ENCODE measurements around the gene FHIT.
"Not testable (repeated sequence)": the region's sequence is repeated elsewhere in the genome, so short reads cannot be mapped to it uniquely, and the experiment has no call there.

The FHIT gene

DNA sequence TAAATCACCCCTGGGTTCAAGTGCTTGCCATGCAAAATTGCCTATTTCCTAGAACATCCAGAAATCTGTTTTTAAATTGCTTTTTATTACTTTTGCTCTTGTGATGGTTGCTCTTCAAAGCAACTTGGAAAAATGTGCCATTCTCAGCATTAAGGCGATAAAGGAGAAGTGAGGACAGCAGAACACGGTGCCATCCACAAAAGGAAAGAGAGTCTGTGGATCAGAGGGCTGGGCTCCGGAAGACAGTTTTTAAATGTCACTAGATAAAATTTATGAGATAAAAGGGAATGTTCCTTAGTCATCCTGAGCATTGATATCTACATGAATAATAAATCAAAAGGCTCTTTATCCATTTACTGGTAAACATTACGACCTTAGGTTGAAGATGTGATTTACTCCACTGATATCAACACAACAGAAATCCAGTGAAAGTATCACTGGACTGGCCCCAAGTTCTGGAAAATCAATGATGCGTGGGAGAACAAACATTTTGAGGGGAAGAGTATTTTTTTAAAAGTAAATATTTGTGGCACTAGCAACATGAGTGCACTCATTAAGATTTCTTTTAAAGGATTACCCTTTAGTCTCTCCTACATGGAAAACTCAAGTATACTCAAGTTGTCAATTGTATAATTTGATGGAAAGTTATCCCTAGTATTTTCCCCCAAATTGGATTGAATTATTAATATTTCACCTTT is 554.7 kb downstream of the FHIT start:
- DNase-seq: no peak

DNA sequence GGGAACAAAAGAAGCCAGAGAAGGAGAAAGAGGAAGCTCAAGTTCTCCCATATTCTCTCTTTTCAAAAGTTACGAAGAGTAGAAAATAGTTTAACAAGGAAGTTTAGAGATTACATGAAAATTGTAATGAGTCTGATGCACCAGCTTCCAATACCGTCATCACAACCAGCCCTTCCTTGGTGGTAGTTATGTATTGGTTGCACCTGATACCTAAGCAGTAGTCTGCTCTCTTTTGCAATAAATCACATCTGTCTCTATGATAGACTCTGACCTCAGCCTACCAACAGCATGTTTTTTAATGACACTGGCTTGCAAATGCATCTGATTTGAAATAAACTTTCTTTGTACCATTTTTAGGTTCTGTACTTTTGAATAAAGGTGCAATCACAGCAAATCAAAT is 575.8 kb downstream of the FHIT start:
- DNase-seq: no peak

DNA sequence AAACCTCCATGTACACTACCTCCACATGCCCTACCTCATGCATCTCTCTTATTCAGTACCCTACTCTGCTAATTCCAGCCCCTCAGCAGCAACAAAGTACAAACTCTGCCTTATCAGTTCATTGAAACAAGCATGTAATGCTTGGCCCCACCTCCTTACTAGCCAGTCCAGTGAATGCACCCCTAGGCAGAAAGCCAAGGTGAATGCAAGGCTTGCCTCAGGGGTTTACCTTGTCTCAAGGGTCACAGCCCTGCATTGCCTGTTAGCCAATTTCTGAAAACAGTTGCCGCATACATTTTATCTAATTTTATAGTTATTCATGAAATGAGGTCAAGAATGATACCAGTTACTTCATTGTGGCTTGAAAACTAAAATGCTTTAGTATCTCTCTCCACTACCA is 576.4 kb downstream of the FHIT start:
- DNase-seq: no peak

DNA sequence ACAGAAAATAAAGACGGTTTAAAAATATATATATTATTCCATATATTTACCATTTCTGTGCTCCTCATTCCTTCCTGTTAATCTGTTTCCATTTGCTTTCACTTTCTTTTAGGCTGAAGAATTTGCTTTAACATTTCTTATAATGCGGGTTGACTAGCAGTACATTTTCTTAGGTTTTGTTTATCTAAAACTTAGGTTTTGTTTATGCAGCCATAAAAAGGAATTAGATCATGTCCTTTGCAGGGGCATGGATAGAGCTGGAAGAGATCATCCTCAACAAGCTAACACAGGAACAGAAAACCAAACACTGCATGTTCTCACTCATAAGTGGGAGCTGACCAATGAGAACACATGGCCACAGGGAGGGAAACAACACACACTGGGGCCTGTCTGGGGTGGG is 578.1 kb downstream of the FHIT start:
- no peak for DNase-seq

DNA sequence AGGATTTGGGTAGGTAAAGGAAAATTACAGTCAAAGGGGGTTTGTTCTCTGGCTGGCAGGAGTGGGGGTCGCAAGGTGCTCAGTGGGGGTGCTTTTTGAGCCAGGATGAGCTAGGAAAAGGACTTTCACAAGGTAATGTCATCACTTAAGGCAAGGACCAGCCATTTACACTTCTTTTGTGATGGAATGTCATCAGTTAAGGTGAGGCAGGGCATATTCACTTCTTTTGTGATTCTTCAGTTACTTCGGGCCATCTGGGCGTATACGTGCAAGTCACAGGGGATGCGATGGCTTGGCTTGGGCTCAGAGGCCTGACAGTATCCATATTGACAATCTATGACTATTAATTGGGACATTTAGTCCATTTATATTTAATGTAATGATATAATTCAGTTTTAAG is 578.9 kb downstream of the FHIT start:
- not testable (repeated sequence) for DNase-seq

DNA sequence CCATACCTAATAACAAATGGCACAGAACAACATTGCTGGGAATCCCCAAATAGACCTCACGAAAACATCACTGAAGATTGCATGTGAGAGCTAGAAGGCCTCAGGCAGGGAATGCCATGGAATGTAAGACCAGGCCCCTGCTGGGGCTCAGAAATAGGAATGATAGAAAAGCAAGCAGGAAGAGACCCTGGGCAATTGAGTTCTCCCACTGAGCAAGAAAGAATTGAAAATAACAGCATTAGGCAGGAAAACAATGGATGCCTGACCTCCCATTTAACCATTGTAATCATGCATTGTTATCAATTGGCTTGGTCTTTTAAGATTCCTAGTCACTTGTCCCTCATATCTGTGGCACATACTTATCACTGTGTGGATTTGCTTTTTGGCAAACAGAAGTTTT is 581.6 kb downstream of the FHIT start:
- no peak for DNase-seq

DNA sequence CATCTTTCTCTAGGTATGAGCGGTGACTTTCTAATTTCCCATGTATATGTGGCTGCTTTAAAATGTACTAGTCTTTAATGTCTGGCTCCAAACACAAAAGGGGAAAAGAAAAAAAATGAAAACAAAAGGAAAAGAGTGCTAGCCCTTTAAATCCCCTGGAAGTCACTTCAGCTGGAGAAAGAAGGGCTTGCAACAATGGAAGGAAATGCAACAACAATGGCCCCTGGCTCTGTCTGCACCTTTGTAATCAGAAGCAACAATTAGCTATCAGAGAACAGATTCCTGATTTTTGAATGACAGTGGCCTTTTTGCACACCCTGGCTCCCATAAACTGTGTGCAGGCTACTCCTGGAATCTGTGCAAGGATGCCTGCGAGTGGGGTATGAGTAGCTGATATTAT is 591.2 kb downstream of the FHIT start:
- no peak for DNase-seq

DNA sequence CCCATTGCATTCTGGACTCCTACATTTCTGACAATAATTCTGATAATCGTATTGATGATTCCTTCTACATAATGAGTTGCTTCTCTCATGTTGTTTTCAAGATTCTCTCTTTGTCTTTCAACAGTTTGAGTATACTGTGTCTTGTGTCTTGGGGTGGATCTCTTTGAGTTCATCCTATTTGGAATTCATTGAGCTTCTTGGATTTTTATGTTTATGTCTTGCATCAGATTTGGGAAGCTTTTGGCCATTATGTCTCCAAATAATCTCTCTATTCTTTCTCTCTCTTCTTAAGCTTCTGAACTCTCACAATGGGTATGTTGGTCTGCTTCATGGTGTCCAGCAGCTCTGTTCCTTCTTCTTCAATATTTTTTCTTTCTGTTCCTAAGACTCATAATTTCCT is 592.2 kb downstream of the FHIT start:
- no peak for DNase-seq

DNA sequence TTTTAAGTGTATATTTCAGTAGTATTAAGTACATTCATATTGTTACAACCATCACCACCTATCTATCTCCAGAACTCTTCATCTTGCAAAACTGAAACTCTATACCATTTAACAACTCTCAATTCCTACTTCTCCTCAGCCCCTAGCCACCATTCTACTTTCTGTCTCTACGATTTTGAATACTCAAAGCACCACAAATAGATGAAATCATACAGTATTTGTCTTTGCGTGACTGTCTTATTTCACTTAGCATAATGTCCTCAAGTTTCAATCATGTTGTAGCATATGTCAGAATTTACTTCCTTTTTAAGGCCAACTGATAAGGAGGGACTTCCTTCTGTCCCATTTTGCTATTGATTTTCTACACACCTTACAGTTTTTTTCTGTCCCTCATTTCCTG is 593.3 kb downstream of the FHIT start:
- no peak for DNase-seq

DNA sequence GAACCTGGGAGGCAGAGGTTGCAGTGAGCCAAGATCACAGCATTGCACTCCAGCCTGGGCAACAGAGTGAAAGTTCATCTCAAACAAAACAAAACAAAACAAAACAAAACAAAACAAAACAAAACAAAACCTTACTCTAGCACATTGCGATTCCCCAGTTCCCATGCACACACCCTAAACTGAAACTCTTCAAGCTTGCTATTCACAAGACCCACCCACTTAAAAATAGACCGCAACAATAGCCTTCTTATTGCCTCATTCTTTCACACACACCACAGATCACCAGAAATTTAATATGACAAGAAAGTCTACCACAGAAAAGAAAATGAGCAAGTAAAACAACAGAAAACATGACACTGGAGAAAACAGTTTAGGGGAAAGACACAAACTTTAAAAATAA is 598.4 kb downstream of the FHIT start:
- DNase-seq: no peak

DNA sequence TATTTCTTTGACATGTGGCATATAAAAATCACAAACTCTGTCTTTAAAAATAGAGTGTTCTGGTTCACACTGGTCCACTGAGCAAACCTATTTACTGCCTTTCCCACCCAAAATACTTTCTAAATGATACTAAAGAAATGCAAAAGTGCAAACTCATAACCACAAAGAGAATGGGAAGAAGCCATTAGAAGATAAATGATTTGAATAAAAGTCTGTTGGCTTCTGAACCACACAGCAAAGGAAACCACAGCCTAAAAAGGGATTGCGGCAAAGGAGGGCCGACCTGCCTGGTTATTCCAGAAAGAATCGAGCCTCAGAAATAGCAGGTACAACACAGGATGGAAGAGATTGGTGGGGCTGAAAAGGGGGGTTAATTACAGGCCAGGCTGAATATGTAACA is 599.5 kb downstream of the FHIT start:
- no peak for DNase-seq

DNA sequence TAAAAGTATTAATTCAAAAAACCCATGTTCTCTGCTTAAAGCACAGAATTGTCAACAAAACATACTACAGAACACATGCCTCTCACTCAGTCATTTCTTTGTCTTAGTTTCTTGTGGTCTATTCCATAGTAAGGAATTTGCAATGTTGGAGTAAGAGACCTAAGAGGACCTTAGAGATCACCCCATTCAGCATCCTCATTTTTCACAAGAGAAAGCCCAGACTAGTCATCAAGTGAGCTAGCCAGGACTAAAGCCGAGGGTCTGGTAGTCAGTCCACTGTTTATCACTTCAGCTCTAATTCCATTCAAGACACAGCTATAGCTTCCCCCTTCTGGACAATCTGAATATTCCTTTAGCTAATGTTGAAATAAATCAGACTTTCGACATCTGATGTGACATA is 601.1 kb downstream of the FHIT start:
- DNase-seq: no peak

DNA sequence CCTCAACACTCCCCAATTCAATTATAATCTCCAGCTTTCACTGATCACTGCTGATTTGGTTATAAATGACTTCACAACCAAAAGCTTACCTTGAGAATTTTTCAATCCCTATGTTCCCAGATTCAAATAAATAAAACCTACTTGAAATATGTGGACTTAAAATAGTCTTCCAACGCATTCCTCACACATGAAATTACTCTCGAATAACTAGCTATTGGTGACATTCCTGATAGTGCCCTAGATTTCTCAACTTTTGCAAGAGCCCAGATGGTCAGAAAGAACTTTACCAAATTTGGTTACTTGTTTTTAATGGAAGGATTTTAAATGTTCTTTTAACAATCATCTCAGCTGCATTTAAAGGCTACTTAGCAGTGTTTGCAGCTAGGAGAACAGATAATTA is 605.5 kb downstream of the FHIT start:
- no peak for DNase-seq

DNA sequence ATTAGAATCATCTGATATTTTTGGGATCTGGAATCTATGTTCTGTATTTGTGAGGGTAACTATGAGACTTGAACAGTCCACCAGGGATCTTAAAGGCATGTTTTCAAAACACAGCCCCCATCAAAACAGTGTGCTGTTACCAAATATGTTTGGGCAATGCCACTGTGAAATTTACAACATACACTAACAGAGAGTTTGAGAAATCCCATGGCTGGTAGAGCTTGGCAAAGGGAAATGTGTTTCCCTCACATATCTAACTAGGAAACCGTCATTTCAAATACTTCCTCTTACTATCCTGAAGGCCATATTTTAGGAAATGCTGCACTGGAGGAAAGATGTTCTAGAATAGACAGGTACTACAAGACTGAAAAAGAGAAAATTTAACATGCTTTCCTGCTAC is 607.4 kb downstream of the FHIT start:
- no peak for DNase-seq

DNA sequence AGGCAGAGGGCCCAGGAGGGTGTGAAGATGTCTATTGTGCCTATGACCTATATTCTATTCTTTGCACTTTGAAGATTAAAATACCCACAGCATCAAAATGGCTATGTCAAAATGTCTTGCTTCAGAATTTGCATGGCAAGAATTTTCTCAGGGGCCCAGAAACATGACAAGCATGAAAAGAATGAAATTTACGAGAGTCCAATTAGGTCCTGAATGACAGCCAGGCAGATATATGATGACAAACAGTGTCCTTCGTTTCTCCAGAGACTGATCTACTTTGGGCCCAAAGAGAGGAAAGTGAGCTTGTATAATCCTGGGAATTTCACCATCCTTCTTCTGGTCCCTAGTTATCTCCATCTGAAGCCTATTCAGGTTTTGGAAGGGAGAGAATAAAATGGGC is 609.9 kb downstream of the FHIT start:
- DNase-seq: no peak

DNA sequence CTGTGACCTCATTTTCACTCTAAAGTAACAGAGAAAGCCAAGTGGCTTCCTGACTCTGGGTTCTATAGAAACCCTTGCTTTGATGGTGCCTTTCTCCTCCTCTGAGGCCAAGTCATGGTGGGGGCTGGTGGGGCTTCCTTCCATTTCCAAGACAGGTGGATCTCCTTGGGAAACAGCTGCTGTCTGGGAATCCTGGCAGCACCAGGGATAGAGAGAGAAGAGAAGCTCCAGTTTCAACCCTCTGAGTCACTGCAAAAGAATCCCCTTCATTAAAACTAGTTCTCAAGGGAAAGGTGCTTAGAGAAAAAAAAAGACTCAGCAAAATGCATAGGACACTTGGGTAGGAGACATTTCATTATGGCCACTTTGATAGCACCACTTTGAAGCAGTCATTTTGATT is 614.4 kb downstream of the FHIT start:
- DNase-seq: peak; percentile 11

DNA sequence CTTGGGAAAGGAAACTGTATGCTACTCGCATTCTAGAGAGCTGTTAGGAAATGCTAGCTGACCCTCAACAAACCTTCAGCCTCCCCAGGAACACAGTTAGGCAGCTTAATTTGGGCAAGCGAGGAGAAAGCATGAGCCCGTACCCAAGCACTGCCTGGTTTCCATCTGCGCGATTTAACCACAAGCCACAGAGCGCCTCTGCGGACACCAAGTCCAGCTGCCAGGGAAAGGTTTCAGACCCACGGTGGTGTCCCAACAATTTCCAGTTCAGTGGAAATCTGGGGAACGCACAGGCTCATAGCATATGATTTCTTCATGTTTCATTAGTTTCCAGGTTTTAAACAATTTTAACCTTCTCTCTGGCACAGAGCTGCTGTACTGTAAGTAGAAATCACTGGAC is 617.6 kb downstream of the FHIT start:
- DNase-seq: no peak

DNA sequence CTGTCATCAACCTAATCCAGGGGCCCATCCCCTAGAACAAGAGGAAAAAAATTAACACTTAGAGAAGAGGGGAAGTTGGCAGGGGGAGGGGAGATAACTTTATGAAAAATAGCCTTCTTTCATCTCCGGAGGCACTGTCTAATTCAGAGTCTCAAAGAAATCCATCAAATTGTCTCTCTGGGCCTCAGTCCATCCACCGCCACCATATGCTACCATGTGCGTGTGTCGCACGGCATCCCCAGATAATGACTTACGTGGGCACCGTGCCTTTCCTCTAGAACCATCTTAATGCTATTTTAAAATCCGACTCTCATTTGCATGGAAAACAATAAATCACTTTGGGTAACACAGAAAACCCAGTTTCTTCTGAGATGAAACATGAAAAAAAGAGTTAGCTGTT is 619.7 kb downstream of the FHIT start:
- DNase-seq: no peak

DNA sequence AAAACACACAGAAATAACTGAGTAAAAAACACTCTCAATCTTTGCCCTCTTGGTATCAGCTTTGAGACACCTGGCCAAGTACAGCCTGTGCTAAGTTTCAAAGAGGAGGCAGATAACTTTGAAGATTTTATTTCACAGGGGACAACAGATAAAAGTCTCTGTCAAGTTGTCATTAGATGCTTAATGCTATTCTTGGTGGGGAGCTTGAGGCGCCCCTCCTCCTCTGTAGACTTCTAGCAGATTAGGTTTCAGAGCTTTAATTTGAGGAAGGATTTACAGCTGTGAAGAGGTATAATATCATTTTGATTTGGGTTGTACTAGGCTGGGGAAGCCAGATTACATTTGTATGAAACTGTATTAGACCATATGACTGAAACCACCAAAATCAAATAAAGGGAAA is 620.3 kb downstream of the FHIT start:
- DNase-seq: no peak

DNA sequence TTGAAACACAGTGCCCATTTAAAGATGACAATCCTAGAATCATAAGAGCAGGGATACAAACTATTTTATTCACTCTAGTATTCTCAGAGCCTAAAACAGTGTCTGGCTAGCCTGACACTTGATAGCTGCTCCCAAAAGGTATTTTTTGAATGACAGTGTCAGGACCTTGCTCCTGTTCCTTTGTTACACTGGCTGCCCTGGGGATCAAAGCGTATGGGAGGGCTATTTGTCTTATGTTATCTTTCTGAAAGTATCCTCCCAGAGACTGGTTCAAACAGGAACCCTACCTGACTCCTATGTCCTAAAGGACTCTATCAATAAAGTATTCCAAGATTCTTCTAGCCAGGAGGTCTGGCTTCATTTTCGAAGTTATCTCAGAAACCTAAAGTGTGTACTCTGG is 621.4 kb downstream of the FHIT start:
- DNase-seq: no peak

DNA sequence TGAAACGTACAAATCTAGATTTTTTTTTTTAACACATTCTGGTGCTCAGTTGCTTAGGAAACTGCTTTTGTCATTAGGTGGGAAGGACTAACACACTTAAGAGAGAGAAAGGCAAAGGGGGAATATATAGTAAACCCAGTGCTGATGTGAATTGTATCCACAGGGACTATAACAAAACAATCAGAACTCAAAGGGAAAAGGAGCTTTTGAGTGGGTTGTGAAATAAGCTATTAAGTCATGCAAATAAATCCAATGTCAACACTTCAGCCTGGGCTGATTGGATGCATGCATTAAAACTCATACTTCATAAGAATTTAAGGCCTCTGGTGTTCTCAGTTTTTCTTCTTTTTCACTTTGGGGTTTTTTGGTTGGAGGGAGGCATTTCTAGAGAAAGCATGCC is 628.9 kb downstream of the FHIT start:
- no peak for DNase-seq

DNA sequence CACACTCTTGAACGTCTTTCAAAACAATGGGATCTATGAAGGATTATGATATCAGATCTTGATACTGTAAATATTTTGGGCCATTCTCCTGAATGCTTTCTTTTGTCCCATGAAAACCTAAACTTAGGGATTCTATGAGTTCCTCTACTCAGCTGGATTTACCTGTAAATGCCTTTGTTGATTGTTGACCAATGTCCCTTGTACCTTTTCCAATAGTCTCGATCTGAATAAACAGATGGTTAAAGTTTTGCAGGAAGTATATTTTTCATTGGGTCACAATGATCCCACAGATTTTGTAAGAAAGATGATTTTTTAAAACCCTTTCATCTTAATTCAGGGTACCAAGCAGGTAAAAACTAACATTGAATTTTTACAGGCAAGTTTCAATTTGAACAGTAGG is 634.1 kb downstream of the FHIT start:
- DNase-seq: no peak

DNA sequence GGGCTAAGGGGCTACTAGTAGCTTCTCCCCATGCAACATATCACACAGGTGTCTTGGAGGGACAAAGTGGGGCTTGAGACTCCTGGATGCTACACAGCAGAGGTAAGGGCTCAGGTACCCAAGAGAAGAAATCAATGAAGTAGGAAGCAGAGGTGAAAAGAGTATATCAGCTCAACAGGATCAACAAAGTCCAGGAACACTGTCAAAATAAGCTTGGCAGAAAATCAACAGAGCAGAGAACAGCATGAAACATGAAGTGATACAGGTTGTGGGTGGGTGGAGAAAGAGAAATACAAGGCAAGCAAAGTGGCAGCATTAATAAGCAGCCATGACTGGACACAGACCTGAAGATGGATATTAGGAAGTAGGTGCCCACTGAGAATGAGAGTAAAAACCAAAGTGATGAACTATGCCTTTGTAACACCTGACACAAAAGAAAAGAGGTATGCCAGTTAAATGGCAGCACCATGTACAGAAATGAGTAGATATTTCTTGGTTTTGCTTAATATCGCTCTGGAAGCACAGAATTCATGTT is 637.4 kb downstream of the FHIT start:
- no peak for DNase-seq

DNA sequence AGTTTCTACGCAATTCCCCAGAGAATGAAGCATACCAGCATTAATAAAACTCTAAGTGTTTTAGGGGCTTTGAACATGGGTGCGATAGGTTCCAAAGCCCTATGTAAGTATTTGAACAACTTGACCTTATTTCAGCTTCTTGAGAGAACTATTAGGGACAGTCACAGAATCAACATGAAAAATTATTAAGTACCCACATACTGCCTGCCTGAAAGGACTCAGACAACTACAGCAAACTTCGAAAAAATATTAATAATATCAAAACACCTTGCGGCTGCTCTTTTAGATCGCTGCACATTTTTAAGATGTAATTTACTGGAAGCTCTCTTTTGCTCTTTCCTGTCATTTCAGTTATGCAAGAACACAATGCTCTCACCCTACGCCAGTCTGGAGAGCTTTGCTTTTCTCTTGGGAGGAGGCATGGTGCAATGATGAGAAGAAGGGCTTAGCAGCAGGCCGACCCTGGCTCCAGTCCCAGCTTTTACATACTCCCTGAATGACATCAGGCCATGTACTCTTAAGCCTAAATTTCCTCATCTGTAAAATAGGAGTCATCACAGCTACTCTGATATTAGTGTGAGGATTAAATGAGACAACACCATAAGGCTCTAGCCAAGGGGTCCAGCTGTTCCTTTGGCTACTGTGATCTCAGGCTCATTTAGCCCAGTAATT is 640.7 kb downstream of the FHIT start:
- no peak for DNase-seq

DNA sequence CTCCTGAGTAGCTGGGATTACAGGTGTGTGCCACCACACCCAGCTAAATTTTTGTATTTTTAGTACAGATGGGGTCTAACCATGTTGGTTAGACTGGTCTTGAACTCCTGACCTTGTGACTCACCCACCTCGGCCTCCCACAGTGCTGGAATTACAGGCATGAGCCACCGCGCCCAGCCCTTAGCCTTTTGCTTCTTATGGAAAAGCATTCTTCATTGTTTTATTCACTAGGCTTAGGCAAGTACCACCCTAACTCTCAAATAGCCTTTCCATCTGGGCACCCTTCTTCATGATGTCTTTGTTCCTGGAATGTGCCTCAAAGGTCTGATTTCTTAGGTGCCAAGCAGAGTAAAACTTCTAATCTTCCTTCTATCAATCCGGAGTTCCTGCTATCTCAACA is 641.8 kb downstream of the FHIT start:
- no peak for DNase-seq

Measured in DMS 273 treated with DMSO at 0.1 percent for 48 hours (cell line).